PFSK-1 (cell line): ENCODE data around the gene NCAN.

Experiments used
- POLR2AphosphoS5 ChIP-seq: IDR thresholded peaks from 2 replicates; pipeline ENCODE4 v1.6.1; 2012; ENCODE audit warnings: low read depth, mild to moderate bottlenecking, control low read depth, low read length, moderate library complexity
- SIN3A ChIP-seq: IDR thresholded peaks from 2 replicates; pipeline ENCODE4 v1.6.1; 2012; ENCODE audit warnings: mild to moderate bottlenecking, low read length, moderate library complexity, borderline replicate concordance; ENCODE audit not compliant: insufficient read depth

DNA sequence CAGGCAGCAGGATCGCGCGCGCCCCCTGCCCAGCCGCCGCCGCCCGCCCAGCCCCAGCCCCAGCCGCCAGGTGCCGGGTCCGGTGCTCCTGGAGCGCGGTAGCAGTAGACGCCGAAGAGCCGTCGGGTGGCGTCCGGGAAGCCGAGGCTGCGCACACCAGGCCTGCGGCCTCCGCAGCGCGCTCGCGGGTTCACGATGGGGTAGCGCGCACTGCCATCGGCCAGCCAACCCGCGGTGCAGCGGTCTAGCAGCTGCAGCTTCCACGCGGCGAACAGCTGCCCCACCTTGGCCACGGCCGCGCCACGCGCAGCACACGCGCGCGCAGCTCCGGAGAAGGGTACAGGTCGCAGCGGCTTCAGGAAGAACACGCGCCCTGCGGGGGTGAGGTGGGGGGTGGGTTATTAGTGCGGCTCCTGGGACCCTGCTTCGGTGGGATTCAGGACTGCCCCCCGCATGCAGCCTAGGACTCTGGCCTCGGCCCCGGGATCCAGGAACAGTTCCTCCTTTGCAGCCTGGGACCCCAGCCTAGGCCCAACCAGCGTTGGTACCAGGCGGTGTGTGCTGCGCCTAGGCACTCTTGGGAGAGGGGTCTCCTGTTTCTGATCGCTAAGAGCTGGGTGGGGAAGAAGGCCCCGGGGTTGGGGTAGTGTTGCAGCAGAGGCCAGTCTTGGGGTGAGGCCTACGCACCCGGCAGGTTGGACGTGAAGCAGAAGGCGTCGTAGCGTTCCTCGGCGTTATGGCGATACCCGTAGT lies 46.3 kb downstream of the NCAN start:
- TF ChIP-seq SIN3A (no peak), POLR2AphosphoS5 (no peak)
